GM12892 (cell line): ENCODE results near the gene LRRC18.

Experiments
- POLR2A ChIP-seq: IDR thresholded peaks from 2 replicates; pipeline ENCODE4 v1.6.1; 2011; ENCODE audit warnings: low read depth, low read length, control low read depth
- POLR2AphosphoS5 ChIP-seq: IDR thresholded peaks from 2 replicates; pipeline ENCODE4 v1.6.1; 2011; ENCODE audit warnings: low read depth, low read length, control low read depth
- TAF1 ChIP-seq: IDR thresholded peaks from 2 replicates; pipeline ENCODE4 v1.6.1; 2011; ENCODE audit warnings: low read depth, mild to moderate bottlenecking, control low read depth, low read length, borderline replicate concordance

DNA sequence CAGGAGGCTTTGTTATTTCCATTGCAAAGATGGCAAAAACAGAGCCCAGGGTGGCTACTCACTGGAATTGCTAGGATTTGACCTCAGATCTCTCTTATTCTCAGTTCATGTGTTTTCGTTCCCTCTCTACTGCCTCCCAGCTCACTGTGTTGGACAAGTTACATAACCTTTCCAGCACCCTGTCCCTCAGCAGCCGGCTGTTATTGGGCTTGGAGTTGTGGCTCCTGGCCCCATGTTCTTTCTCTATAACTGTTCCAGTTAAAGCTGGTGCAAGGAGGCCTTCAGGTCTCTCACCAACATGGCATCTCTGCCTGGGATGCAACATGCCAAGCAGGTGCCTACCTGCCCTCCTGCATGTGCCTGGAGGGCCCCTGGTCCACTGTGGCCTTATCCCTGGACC lies 56.8 kb downstream of the LRRC18 start:
- TF ChIP-seq POLR2AphosphoS5 (no peak), POLR2A (no peak), TAF1 (no peak)
